ENCODE results near the gene NOL11.

NOL11 gene

GRCh38 chr17:67785122-67785477 lies 67.4 kb downstream of the NOL11 start:
- TF ChIP-seq, protein P1, sequence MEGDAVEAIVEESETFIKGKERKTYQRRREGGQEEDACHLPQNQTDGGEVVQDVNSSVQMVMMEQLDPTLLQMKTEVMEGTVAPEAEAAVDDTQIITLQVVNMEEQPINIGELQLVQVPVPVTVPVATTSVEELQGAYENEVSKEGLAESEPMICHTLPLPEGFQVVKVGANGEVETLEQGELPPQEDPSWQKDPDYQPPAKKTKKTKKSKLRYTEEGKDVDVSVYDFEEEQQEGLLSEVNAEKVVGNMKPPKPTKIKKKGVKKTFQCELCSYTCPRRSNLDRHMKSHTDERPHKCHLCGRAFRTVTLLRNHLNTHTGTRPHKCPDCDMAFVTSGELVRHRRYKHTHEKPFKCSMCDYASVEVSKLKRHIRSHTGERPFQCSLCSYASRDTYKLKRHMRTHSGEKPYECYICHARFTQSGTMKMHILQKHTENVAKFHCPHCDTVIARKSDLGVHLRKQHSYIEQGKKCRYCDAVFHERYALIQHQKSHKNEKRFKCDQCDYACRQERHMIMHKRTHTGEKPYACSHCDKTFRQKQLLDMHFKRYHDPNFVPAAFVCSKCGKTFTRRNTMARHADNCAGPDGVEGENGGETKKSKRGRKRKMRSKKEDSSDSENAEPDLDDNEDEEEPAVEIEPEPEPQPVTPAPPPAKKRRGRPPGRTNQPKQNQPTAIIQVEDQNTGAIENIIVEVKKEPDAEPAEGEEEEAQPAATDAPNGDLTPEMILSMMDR (IDR thresholded peaks at IDR 0.05; ENCODE audit: low read depth, low read length, missing control alignments) = no peak
- DNase-seq (ENCODE audit: extremely low read depth, low read depth) = no peak

DNA sequence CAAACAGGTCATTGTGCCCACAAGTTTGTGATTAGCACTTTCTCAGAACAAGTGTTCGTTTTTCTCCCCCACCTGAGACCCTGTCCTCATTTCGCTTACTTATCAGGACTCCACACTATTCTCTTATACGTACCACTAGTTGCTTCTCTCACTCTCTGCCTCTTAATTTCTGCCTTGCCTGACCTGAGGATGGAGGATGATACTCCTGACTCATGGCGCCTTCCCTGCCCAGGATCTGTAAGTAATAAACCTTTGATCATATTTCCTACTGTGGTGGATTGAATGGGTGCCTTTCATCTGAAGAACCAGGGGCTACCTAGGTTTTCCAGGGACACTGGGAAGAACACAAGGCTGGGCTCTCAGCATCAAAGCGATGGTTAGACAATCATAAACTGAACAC lies 67.8 kb downstream of the NOL11 start:
- no peak for DNase-seq (ENCODE audit: extremely low read depth, low read depth)
- H3K4me3 ChIP-seq (replicated peaks; ENCODE audit: low read depth, low read length) = no peak overlapping the region
- TF ChIP-seq, protein P1 (IDR thresholded peaks at IDR 0.05; ENCODE audit: low read depth, low read length, missing control alignments) = no peak

More at GRCh38 chr17:67785122-67785477, 67.4 kb downstream of the NOL11 start:
- H3K4me3 ChIP-seq (replicated peaks; ENCODE audit: low read depth, low read length) = no peak overlapping the region
